ENCODE results near the gene FAM184A. TPM values are rescaled to one million over a fixed set of nuclear protein-coding genes. Genes with fewer than 3 reads are reported as not detected.
"Not testable (repeated sequence)": the region's sequence is repeated elsewhere in the genome, so short reads cannot be mapped to it uniquely, and the experiment has no call there.

FAM184A gene
- total RNA-seq, 1 donor from 2014 or later: 24.8 TPM

- Mint-ChIP-seq H3K36me3 (peaks cover 6% of the 10 kb centered on the region), H3K9me3 (no peaks in the 10 kb centered on the region), H3K27ac (no peak overlapping the region), H3K4me3 (no peak overlapping the region), H3K4me1 (peaks cover 3% of the 10 kb centered on the region), H3K27me3 (ENCODE audit: insufficient read depth, low read depth) (no peaks in the 10 kb centered on the region)
- H3K4me2 ChIP-seq: no peak overlapping the region
- H3K27ac ChIP-seq: no peak overlapping the region
- no peak overlapping the region for H3K4me3 ChIP-seq
- H3K27me3 ChIP-seq: no peaks in the 10 kb centered on the region
- H3K9ac ChIP-seq: no peak overlapping the region
- no peaks in the 10 kb centered on the region for H4K20me1 ChIP-seq (ENCODE audit: low read depth)
- no peak for TF ChIP-seq EZH2 (IDR thresholded peaks at IDR 0.05)
- no peak for TF ChIP-seq EZH2phosphoT487 (IDR thresholded peaks at IDR 0.05)
- TF ChIP-seq CTCF (IDR thresholded peaks at IDR 0.05): no peak
- no peaks in the 10 kb centered on the region for H3F3A ChIP-seq (ENCODE audit: low read depth)
- H3K36me3 ChIP-seq: no peaks in the 10 kb centered on the region
- no peaks in the 10 kb centered on the region for H3K9me3 ChIP-seq (ENCODE audit: low read depth)
- H3K79me2 ChIP-seq (ENCODE audit: low read depth): no peaks in the 10 kb centered on the region
- H2AFZ ChIP-seq (replicated peaks): no peak overlapping the region
- DNase-seq (ENCODE audit: low spot score): no peak
- no peaks in the 10 kb centered on the region for H3K4me1 ChIP-seq
Measured at GRCh38 chr6:118999494-119000040, 78.9 kb downstream of the FAM184A start.

- not testable (repeated sequence) for H2AFZ ChIP-seq (replicated peaks); H3K79me2 ChIP-seq (ENCODE audit: low read depth); H3K36me3 ChIP-seq; H3K9me3 ChIP-seq (ENCODE audit: low read depth); H3K36me3 Mint-ChIP-seq; DNase-seq (ENCODE audit: low spot score); H3K9me3 Mint-ChIP-seq; H3K9ac ChIP-seq; H3K27ac ChIP-seq; H3K4me1 Mint-ChIP-seq; H3K4me1 ChIP-seq; H3K4me2 ChIP-seq; H3F3A ChIP-seq (ENCODE audit: low read depth); H3K4me3 ChIP-seq; H3K4me3 Mint-ChIP-seq; H3K27me3 ChIP-seq; H4K20me1 ChIP-seq (ENCODE audit: low read depth); H3K27me3 Mint-ChIP-seq (ENCODE audit: insufficient read depth, low read depth); H3K27ac Mint-ChIP-seq
Measured at GRCh38 chr6:118997426-118997825, 81.0 kb downstream of the FAM184A start.

- no peak for DNase-seq (ENCODE audit: low spot score)
- no peaks in the 10 kb centered on the region for H3K4me1 ChIP-seq
- no peak overlapping the region for H2AFZ ChIP-seq (replicated peaks)
- H3K9me3 ChIP-seq (ENCODE audit: low read depth): no peaks in the 10 kb centered on the region
- no peak overlapping the region for H3K27ac ChIP-seq
- H3K36me3 Mint-ChIP-seq: peaks cover 7% of the 10 kb centered on the region
- H3F3A ChIP-seq (ENCODE audit: low read depth): no peaks in the 10 kb centered on the region
- peaks cover 10% of the 10 kb centered on the region for H3K4me1 Mint-ChIP-seq
- no peaks in the 10 kb centered on the region for H3K36me3 ChIP-seq
- no peaks in the 10 kb centered on the region for H4K20me1 ChIP-seq (ENCODE audit: low read depth)
- no peaks in the 10 kb centered on the region for H3K27me3 ChIP-seq
- no peak overlapping the region for H3K4me3 Mint-ChIP-seq
- no peak overlapping the region for H3K27ac Mint-ChIP-seq
- H3K79me2 ChIP-seq (ENCODE audit: low read depth): no peaks in the 10 kb centered on the region
- no peak overlapping the region for H3K9ac ChIP-seq
- no peak overlapping the region for H3K4me2 ChIP-seq
- H3K4me3 ChIP-seq: no peak overlapping the region
- TF ChIP-seq EZH2 (IDR thresholded peaks at IDR 0.05) (no peak), EZH2phosphoT487 (IDR thresholded peaks at IDR 0.05) (no peak), CTCF (IDR thresholded peaks at IDR 0.05) (no peak)
- H3K27me3 Mint-ChIP-seq (ENCODE audit: insufficient read depth, low read depth): peaks cover 1% of the 10 kb centered on the region
- H3K9me3 Mint-ChIP-seq: no peaks in the 10 kb centered on the region
Measured at GRCh38 chr6:118996289-118996820, 82.1 kb downstream of the FAM184A start.

GRCh38 chr6:118993803-118994251, 84.6 kb downstream of the FAM184A start:
- H3K27ac ChIP-seq: no peak overlapping the region
- Mint-ChIP-seq H3K36me3 (peaks cover 4% of the 10 kb centered on the region), H3K9me3 (no peaks in the 10 kb centered on the region), H3K4me3 (no peak overlapping the region), H3K27me3 (ENCODE audit: insufficient read depth, low read depth) (peaks cover 2% of the 10 kb centered on the region), H3K4me1 (peaks cover 10% of the 10 kb centered on the region), H3K27ac (no peak overlapping the region)
- H3K9ac ChIP-seq: no peak overlapping the region
- no peaks in the 10 kb centered on the region for H3K4me1 ChIP-seq
- H2AFZ ChIP-seq (replicated peaks): no peak overlapping the region
- no peaks in the 10 kb centered on the region for H3K9me3 ChIP-seq (ENCODE audit: low read depth)
- DNase-seq (ENCODE audit: low spot score): no peak
- H4K20me1 ChIP-seq (ENCODE audit: low read depth): no peaks in the 10 kb centered on the region
- no peaks in the 10 kb centered on the region for H3F3A ChIP-seq (ENCODE audit: low read depth)
- TF ChIP-seq EZH2 (IDR thresholded peaks at IDR 0.05) (no peak), EZH2phosphoT487 (IDR thresholded peaks at IDR 0.05) (no peak)
- no peak overlapping the region for H3K4me3 ChIP-seq
- no peaks in the 10 kb centered on the region for H3K79me2 ChIP-seq (ENCODE audit: low read depth)
- no peaks in the 10 kb centered on the region for H3K36me3 ChIP-seq
- no peaks in the 10 kb centered on the region for H3K27me3 ChIP-seq
- no peak overlapping the region for H3K4me2 ChIP-seq

All from neural progenitor cell (in vitro differentiated cells).